BLaER1 (cell line): ENCODE measurements around the gene ZSCAN21.
"Not testable (repeated sequence)": the region's sequence is repeated elsewhere in the genome, so short reads cannot be mapped to it uniquely, and the experiment has no call there.

Source experiments
- H3K27ac ChIP-seq: shearing (Covaris generic); formaldehyde crosslinking; 2 replicates; pipeline ENCODE4 v1.8.1; 2022
- H3K27me3 ChIP-seq: shearing (Covaris generic); formaldehyde crosslinking; 2 replicates; pipeline ENCODE4 v1.8.1; 2022
- H3K36me3 ChIP-seq: shearing (Covaris generic); formaldehyde crosslinking; 2 replicates; pipeline ENCODE4 v1.8.1; 2022
- H3K4me1 ChIP-seq: shearing (Covaris generic); formaldehyde crosslinking; 2 replicates; pipeline ENCODE4 v1.8.1; 2022
- H3K4me2 ChIP-seq: shearing (Covaris generic); formaldehyde crosslinking; 2 replicates; pipeline ENCODE4 v1.8.1; 2022
- H3K4me3 ChIP-seq: shearing (Covaris generic); formaldehyde crosslinking; 2 replicates; pipeline ENCODE4 v1.8.1; 2022
- H3K9ac ChIP-seq: shearing (Covaris generic); formaldehyde crosslinking; 2 replicates; pipeline ENCODE4 v1.8.1; 2022
- H3K9me3 ChIP-seq: shearing (Covaris generic); formaldehyde crosslinking; 2 replicates; pipeline ENCODE4 v1.8.1; 2022
- H4K20me1 ChIP-seq: shearing (Covaris generic); formaldehyde crosslinking; 2 replicates; pipeline ENCODE4 v1.8.1; 2022
- Cebpa-rat ChIP-seq: shearing (Covaris generic); IDR thresholded peaks from 2 replicates; pipeline ENCODE4 v1.8.1; 2022

ZSCAN21 gene

DNA sequence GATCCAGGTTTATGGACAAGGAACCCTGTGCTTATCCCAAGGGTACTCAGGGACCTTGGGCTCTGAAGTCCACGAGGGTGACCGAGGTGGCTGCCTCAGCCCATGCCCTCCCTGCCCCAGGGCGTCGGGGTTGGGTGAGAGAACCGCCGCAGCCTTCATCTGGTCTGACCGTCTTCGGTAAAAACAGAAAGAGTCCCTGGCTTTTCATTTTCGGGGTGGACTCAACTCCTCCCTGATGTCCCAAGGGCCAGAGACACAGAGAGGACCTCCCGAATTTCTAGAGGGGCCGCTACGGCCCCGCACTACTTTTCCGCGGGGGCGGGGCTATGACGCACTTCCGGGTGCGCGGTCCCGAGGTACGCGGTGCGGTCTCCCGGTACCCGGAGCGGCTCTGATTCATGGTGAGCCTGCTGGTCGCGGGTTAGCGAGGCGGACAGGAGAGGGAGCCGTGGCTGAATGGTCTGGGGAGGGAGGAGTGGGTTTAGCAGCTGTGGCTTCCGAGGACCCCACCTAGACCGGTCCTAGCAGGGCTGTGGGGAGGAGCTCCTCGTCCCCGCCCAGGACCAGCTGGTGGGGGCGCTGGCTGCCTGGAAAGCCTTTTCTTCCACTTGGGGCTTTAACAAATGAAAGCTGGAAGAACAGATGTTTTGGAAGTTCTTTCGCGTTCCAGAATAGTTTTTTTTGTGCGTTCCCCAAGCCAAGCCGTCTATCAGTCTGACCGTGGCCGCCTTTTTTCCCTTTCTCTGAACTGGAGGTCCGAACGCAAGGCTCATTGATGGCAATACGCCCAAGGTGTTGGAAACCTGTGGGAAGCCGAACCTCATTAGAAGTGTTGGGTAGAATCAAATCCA, at the start of gene ZSCAN21:
Gene ZSCAN21, plus strand, starts transcription at position 334 of the 851 bp plus-strand sequence. CDS start 7,233 bp downstream, outside the sequence.
- peaks cover 5% of the 10 kb centered on the region; the same call in 1 of the 2 replicates for H4K20me1 ChIP-seq
- no peak for TF ChIP-seq Cebpa-rat
- H3K9ac ChIP-seq = peak within 1 kb of the TSS; percentile 74
- no peaks in the 10 kb centered on the region for H3K27me3 ChIP-seq
- H3K9me3 ChIP-seq = no peaks in the 10 kb centered on the region
- H3K4me1 ChIP-seq = peaks cover 30% of the 10 kb centered on the region
- no peaks in the 10 kb centered on the region for H3K36me3 ChIP-seq
- H3K4me3 ChIP-seq = peak within 1 kb of the TSS; percentile 75
- H3K4me2 ChIP-seq = peak within 1 kb of the TSS; percentile 77
- peak within 1 kb of the TSS; percentile 72 for H3K27ac ChIP-seq

DNA sequence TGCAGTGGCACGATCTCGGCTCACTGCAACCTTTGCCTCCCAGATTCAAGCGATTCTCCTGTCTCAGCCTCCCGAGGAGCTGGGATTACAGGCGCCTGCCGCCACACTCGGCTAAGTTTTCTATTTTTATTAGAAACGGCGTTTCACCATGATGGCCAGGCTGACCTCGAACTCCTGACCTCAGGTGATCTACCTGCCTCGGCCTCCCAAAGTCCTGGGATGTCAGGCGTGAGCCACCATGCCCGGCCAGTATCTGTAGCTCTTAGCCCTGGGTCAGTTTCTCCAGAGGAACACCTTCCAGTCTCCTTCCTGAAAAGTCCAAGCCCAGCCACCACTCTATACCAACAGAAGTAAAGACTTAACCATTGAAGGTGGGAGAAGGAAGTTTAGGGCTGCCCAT, 49.3 kb upstream of the ZSCAN21 start:
- no peak overlapping the region for H3K9ac ChIP-seq

DNA sequence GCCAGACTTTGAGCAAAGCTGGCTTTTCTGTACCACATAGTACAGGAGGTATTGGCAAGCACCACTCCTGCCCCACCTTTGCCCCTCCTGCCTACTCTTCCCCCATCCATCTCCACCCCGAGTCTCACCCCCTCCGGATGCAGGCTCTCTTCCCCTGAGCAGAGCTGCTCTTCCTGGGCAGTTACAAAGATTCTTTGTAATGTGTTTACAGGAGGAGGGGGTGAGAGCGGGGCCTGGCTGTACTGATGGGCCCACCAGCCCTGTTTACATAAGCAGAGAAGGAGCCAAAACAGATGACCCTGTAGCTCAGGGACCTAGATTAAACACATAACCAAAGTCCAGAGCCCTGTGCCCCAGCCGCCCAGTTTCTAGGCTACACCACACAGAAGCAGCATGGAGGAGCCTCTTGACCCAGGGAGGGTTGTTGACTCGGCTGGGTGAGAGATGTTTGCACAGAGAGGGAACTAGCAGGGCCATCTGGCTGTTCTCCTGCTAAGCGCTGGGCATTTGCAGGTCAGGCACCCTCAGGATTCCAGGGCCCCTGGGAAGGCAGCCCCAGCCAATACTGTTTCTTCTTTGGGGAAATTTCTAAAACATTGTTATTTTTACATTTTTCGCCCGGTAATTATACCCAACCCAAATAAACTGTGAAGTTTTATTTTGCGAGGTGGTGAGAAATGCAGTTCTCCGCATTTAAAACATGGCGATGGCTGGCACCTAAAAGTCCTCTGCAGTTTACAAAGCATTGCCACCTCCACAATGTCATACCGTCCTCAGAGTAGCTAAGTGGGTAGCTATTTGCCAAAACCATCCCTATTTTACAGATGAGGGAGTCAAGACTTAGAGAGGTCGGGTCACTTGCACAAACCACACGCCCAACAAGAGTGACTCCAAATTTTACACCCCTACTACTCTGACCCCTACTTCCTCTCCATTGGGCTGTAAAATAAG, 45.6 kb upstream of the ZSCAN21 start:
- TF ChIP-seq Cebpa-rat = no peak
- H4K20me1 ChIP-seq = no peaks in the 10 kb centered on the region
- H3K4me3 ChIP-seq = no peak overlapping the region
- H3K4me2 ChIP-seq = no peak overlapping the region
- H3K9me3 ChIP-seq = no peaks in the 10 kb centered on the region
- H3K9ac ChIP-seq = no peak overlapping the region
- H3K27ac ChIP-seq = no peak overlapping the region
- H3K27me3 ChIP-seq = no peaks in the 10 kb centered on the region
- H3K36me3 ChIP-seq = no peaks in the 10 kb centered on the region
- no peaks in the 10 kb centered on the region for H3K4me1 ChIP-seq

More for the DNA sequence above, 49.3 kb upstream of the ZSCAN21 start:
- Histone ChIP-seq H3K9me3 (no peaks in the 10 kb centered on the region), H3K4me3 (no peak overlapping the region), H3K4me1 (peaks cover 21% of the 10 kb centered on the region), H3K36me3 (no peaks in the 10 kb centered on the region), H4K20me1 (no peaks in the 10 kb centered on the region), H3K27me3 (no peaks in the 10 kb centered on the region), H3K4me2 (no peak overlapping the region), H3K27ac (no peak overlapping the region)
- no peak for TF ChIP-seq Cebpa-rat

DNA sequence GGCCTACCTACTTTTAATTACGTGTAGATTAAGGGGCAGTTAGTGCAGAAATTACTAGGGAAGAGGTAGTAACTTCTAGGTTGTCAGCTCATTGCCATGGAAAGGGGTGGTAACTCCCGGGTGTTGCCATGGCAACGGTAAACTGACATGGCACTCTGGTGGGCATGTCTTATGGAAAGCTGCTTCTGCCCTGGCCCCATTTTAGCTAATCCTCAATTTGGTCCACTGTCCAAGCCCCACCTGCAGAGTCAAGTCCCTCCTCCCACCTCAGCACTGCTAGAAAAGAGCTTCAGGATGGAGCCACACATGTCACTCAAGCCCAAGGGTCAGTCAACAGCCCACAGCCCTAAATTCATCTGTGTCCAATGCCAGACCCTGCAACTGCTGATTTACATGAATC, 41.7 kb upstream of the ZSCAN21 start:
- H3K4me1 ChIP-seq = no peaks in the 10 kb centered on the region
- no peaks in the 10 kb centered on the region for H3K27me3 ChIP-seq
- H3K36me3 ChIP-seq = no peaks in the 10 kb centered on the region
- H3K4me3 ChIP-seq = no peak overlapping the region
- H3K27ac ChIP-seq = no peak overlapping the region
- no peak overlapping the region for H3K4me2 ChIP-seq
- no peaks in the 10 kb centered on the region for H4K20me1 ChIP-seq
- H3K9me3 ChIP-seq = no peaks in the 10 kb centered on the region
- no peak for TF ChIP-seq Cebpa-rat
- H3K9ac ChIP-seq = no peak overlapping the region

DNA sequence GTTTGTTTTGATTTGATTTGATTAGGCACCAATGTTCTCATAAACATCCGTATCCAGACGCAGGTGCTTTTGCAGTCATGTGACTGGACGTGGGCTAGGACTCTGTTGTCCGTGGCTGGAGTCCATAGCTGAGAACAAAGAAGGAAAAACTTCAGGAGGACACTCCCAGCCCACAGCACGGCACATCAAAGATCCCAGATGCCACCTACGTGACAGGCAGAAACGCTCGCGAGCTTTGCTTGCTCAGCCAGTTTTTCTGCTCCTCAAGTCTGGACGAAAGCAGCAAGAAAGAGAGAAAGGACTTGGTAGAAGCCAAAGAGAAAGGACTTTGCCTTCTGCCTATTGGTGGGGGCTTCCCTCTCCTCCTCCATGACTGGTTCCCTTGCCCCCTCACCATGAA, 41.0 kb upstream of the ZSCAN21 start:
- no peaks in the 10 kb centered on the region for H4K20me1 ChIP-seq
- H3K36me3 ChIP-seq = no peaks in the 10 kb centered on the region
- no peak for TF ChIP-seq Cebpa-rat
- H3K4me3 ChIP-seq = no peak overlapping the region
- no peaks in the 10 kb centered on the region for H3K4me1 ChIP-seq
- no peak overlapping the region for H3K4me2 ChIP-seq
- no peaks in the 10 kb centered on the region for H3K9me3 ChIP-seq
- H3K27me3 ChIP-seq = no peaks in the 10 kb centered on the region
- H3K27ac ChIP-seq = no peak overlapping the region
- H3K9ac ChIP-seq = no peak overlapping the region

DNA sequence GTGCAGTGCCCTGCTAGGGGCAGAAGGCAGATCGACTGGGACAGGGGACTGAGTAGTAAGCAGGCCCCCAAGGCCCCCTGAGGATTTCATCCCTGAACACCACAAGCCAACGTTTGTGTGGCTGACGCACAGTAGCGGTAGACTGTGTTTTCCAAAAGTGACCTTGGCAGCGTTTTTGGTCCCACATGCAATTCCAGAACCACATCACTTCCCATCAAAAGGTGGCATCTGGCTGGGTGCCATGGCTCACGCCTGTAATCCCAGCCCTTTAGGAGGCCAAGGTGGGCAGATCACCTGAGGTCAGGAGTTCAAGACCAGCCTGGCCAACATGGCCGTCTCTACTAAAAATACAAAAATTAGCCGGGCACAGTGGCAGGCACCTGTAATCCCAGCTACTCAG, 39.6 kb upstream of the ZSCAN21 start:
- not testable (repeated sequence) for H3K9ac ChIP-seq, H3K27ac ChIP-seq, H3K27me3 ChIP-seq

DNA sequence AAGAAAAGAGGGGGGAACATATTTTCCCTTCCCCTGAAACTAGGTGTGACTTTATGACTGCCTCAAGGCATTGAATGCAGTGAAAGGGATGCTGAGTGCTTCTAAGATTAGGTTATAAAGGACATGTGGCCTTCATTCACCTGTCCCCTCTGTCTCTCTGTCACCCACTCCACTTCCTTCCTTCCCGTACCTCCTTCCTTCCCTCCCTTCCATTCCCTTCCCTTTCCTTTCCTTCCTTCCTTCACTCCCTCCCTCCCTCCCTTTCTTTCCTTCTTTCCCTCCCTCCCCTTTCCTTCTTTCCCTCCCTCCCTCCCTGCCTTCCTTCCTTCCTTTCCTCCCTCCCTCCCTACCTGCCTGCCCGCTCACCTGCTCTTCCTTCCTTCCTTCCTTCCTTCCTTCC, 38.7 kb upstream of the ZSCAN21 start:
- Histone ChIP-seq H3K9me3 (no peaks in the 10 kb centered on the region), H3K36me3 (no peaks in the 10 kb centered on the region), H3K4me1 (peaks cover 6% of the 10 kb centered on the region; the same call in 1 of the 2 replicates), H3K4me3 (no peak overlapping the region), H3K4me2 (no peak overlapping the region), H3K9ac (no peak overlapping the region), H3K27ac (no peak overlapping the region), H4K20me1 (0 out of 2 replicates have a peak, but pooled peaks cover under 1% of the 10 kb centered on the region), H3K27me3 (no peaks in the 10 kb centered on the region)
- TF ChIP-seq Cebpa-rat = no peak

More for the DNA sequence above, 39.6 kb upstream of the ZSCAN21 start:
- H3K4me3 ChIP-seq, H3K9me3 ChIP-seq, H3K4me1 ChIP-seq, H3K4me2 ChIP-seq, H4K20me1 ChIP-seq, H3K36me3 ChIP-seq: not testable (repeated sequence)

DNA sequence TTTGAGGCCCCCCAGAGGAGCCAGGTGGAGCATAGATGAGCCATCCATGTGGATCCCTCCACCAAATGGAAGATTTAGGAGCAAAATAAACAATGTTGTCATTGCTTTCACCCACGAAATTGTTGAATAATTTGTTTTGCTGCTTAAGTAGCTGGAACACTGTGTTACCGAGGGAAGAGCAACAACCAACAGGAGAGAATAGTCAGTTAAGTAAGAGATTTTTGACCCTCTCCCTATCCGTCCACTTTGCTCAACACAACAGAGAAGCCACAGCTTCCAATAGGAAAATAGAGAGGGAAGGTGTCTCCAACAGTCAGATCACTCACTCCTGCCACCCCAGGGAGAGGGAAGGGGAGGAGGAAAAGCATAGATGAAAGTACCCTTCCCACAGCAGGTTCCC, 38.1 kb upstream of the ZSCAN21 start:
- no peak overlapping the region for H3K4me2 ChIP-seq
- TF ChIP-seq Cebpa-rat = no peak
- peaks cover 7% of the 10 kb centered on the region; the same call in 1 of the 2 replicates for H4K20me1 ChIP-seq
- peaks cover 8% of the 10 kb centered on the region for H3K4me1 ChIP-seq
- no peak overlapping the region for H3K4me3 ChIP-seq
- H3K27me3 ChIP-seq = no peaks in the 10 kb centered on the region
- H3K9me3 ChIP-seq = no peaks in the 10 kb centered on the region
- no peaks in the 10 kb centered on the region for H3K36me3 ChIP-seq
- H3K9ac ChIP-seq = no peak overlapping the region
- H3K27ac ChIP-seq = no peak overlapping the region

DNA sequence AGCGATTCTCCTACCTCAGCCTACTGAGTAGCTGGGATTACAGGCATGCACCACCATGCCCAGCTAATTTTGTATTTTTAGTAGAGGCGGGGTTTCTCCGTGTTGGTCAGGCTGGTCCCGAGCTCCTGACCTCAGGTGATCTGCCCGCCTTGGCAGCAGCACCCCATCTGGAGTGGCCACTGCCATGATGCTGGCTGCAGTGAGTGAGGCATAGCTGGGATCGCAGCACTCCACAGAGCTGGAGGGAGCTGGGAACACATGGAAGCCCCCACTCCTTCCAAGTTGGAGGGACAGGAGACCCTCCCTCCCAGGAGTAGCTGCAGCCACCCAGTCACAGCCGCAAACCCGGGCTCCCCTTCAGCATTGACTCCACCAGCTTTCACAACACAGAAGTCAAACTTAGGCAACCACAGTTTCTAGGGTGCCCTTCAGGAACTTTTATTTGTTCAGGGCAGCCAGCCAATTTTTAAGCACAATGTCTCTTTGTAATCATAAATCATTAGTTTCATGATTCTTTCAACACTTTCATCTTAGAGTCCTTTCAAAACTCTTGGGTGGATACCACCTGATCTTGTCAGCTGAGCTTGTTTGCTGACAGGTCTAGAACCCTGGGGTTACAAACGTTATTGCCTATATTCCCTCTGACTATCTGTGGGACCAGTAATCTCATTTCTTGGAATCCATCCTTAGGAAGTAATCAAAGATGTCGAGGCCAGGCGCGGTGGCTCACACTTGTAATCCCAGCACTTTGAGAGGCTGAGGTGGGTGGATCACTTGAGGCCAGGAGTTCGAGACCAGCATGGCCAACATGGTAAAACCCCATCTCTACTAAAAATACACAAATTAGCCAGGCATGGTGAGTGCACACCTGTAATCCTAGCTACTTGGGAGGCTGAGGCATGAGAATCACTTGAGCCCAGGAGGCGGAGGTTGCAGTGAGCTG, 36.9 kb upstream of the ZSCAN21 start:
- not testable (repeated sequence) for H3K27me3 ChIP-seq, H3K4me2 ChIP-seq, H3K27ac ChIP-seq, H3K4me3 ChIP-seq, H3K9me3 ChIP-seq, H3K36me3 ChIP-seq, H3K9ac ChIP-seq
- Histone ChIP-seq H4K20me1 (peaks cover 19% of the 10 kb centered on the region), H3K4me1 (peaks cover 20% of the 10 kb centered on the region)
